Activated CD4-positive, alpha-beta T cell treated with anti-CD3 and anti-CD28 coated beads, Interleukin-2, amount 50 U/mL, for 16 hours (primary cell): ENCODE measurements around the gene ADRM1.

Experiments
- DNase-seq: peaks from one replicate; pipeline ENCODE4 v3.0.0-alpha.2; 2020

Gene ADRM1, protein sequence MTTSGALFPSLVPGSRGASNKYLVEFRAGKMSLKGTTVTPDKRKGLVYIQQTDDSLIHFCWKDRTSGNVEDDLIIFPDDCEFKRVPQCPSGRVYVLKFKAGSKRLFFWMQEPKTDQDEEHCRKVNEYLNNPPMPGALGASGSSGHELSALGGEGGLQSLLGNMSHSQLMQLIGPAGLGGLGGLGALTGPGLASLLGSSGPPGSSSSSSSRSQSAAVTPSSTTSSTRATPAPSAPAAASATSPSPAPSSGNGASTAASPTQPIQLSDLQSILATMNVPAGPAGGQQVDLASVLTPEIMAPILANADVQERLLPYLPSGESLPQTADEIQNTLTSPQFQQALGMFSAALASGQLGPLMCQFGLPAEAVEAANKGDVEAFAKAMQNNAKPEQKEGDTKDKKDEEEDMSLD

DNA sequence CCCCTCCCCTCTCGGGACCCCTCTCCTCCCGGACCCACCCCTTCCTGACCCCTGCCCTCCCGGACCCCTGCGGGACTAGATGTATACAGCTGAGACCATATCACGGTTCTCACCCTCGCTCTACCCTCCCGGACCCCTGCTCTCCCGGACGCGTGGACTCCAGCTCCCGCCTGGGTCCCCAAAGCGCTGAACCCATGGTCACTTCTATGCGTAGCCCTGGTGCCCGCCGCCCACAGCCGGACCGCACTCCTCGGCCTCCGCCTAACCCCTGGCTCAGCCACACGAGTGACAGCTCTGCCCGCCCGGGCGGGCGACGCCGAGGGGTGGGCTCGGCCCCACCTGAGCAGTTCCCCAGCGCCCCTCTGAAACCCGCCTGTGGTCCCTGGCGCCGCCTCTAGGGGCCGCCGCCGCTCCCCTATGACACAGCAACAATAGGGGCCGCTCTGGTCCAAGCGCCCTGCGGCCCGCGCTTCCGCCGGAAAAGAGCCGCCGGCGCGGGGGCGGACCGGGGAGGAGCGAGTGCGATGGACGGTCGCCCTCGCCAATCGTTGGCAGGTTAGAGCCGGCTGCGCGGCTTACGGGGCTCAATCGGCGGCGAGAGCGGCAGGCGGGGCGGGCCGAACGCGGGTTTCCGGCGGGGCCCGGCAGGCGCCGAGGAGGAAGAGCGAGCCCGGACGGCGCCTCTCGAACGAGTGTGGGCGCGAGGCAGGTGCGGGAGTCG lies at the start of gene ADRM1:
Gene ADRM1 (plus strand): TSS at position 657 of the 721 bp plus-strand sequence. CDS start 572 bp downstream, outside the sequence.
- peak; percentile 97 for DNase-seq

DNA sequence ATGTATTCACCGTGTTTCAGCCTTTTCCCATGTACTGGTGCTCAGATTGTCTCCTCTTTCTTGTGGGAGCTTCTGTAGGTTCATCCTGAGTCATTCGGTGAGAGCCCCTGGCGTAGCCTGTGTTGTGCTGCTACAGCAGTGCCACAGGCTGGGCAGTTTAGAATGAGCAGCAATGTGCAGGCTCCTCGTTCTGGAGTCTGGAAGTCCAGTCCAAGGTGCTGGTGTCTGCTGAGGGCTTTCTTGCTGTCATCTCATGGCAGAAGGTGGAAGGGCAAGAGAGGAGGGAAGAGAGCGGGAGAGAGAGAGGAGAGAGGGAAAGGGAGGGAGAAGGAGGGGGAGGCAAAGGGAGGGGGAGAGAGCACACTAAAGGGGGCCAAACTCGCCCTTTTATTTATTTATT lies 49.4 kb upstream of the ADRM1 start:
- DNase-seq = no peak

DNA sequence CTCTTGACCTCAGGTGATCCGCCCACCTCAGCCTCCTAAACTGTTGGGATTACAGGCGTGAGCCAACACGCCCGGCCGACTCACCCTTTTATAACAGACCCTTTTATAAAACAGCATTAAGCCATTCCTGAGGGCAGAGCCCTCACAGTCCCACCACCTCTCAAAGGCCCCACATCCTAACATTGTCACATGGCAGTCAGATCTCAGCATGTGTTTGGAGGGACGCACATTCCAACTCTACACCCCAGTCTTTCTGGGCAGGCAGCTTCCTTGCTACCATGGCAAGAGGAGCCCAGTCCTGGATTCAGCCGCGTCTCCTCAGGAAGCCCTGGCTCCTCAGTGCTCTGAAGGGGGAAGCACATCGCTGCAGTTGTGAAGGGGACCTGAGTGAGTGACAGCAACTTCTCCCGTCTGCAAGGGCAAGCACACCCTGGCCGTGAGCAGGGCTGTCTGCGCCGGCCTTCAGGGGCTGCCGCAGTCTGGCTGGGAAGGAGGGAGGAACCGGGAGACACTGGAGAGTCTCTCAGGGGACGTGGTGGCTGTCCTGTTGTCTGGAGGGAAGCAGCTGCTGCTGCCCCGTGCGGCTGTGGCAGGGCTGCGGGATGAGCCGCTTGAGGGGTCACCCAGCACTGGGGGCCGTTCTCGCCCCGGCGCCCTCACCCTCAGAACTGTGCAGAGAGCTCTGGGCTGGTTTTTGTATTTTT lies 48.6 kb upstream of the ADRM1 start:
- DNase-seq = no peak

DNA sequence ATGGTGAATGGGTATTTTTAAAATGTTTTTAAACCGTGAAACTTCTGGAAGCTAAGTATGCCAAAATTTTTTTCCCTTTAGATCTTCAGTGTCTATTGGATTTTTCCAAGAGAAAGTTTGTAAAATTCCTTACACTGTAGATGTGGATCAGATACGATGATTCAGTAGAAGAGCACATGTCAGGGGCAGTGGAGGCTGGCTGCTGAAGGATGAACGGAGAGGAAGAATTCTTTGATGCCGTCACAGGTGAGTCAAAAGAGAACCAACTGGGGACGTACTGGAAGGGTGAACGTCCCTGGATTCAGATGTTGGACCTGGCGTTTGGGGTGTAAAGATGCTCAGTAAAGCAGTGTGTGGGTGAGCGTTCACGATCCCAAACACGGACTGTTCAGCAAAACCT lies 46.8 kb upstream of the ADRM1 start:
- DNase-seq = no peak

DNA sequence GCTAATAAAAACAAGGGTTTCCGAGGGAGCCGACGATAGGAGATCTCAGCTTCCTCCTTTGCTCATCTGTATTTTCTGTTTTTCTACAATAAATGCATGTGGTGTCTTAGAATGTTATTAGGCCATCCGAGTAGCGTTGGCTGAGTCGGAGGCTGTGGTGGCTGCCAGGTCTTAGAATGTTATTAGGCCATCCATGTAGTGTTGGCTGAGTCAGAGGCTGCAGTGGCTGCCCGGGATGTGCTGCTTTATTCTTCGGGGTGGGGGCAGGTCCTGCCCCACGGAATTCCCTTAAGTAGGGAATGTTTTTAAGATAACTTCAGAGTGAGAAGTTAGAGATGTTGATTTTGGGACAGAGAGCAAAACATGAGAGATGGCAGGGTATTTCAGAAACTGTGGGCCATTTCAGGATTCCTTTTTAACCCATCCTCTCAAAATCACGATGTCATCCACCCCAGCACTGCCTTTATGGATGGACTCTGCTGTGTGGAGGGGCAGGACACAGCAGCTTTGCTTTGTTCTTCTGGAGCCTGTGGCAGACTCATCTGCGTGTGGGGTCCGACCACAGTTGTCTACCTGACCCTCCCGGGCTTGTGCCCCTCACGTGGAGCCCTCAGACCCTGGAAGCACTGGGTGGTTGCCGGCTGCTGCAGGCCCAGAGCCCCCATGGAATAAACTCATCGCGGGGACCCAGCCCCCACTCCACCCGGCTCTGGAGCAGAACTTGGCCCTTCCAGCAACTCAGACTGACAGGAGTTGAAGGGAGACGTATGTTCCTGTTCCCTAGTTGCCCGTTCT lies 44.1 kb upstream of the ADRM1 start:
- no peak for DNase-seq

DNA sequence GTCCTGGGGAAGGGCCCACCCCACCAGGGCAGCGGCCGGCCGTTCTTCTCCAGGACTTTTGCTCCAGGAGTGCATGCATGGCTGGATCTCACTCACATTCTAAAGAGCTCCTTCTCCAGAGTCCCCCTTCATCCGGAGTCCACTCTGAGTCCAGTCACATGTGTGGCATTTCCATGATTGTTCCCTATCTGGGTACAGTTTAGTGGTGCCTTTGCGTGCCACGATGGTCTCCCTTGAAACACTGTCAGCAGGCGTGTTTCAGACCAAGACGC lies 43.6 kb upstream of the ADRM1 start:
- DNase-seq = no peak

DNA sequence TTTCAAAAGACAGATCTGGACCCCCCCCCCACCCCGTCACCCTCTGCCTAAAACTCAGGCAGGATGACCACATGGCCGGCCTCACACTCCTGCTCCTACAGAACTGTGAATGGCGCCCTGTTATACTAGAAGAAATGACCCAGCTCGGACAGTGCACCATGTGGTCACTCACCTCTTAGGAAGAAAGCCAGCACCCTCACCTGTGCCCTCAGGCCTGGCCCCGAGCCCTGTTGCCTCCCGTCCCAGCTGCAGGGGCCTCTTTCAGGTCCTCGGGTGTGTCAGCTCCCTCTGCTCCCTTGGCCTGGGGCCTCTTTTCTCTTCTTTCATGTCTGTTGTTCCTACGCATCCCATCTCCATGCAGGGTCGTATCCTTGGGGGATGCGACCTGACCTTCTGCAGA lies 40.7 kb upstream of the ADRM1 start:
- no peak for DNase-seq

DNA sequence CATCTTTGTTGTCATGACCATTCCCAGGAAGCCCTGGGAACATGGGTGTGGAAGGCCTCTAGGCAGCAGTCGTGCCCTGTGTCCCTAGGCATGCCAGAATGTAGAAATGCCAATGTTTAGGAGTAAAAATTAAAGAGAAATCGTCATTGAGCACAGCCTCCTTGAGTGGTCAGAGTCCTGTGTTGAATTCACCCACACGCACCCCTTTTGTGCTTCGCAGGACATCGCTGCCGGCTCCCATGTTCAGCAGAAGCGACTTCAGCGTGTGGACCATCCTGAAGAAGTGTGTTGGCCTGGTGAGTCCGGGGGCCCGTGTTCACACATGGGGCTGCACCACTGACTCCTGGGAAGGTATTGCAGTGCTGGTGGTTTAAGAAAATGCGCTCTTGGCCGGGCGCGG lies 39.4 kb upstream of the ADRM1 start:
- DNase-seq = no peak

DNA sequence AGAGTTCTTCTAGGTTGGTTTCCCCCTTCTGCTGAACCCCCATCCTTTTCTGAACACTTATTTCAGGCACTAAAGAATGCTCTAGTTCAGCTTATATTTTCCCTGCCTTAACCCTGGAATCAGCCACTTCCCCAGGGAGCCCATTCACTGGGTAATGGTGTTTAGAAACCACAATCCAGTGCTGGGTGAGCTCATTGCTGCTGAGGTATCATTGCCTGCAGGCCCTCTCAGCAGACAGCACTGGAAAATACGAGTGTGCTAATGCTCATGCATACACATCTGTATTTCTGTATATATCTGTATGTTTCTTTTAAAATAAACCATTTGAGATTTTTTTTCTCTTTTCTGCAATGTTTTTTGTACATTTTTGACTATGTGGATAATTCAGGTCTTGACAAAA lies 37.4 kb upstream of the ADRM1 start:
- DNase-seq = no peak

DNA sequence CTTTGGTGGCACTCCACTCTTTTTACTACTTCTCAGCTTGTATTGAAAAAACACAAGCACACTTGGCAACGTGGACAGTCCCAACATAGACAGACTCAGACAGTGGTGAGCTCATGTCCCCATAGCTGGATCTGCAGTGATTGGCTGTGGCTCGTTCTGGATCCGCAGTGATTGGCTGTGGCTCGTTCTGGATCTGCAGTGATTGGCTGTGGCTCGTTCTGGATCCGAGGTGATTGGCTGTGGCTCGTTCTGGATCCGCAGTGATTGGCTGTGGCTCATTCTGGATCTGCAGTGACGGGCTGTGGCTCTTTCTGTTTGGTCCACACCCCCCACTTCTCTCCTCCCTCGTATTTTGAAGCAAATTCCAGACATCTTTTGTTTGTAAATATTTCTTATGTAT lies 36.5 kb upstream of the ADRM1 start:
- no peak for DNase-seq

DNA sequence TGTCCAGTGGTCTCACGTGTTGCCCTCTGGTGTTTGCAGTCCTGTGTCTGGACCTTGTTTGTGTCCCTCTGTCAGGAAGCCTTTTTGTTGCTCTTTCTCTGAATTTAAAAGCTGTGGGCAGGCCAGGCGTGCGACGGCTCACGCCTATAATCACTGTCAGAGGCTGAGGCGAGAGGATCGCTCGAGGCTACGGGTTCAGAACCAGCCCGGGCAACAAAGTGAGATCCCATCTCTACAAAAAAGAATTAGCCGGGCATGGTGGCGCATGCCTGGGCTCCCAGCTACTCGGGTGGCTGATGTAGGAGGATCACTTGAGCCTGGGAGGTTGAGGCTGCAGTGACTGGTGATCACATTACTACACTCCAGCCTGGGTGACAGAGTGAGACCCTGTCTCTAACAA lies 35.9 kb upstream of the ADRM1 start:
- no peak for DNase-seq

DNA sequence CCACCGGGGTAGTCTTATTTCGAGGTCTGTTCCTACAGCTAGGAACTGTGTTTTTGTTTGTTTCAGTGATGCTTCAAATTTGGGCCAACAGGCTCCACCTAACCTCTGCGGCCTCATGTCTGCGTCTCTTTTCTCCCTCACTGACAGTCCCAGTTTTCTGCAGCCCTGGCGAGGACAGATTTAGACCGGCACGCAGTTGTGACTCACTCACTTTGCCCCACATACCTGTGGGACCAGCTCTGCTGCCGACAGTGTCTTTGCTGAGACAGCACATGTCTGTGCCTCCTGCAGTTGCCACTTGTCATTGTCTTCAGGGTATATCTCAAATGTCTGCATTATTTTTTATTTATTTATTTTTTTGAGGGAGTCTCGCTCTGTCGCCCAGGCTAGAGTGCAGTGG lies 35.3 kb upstream of the ADRM1 start:
- DNase-seq = no peak

DNA sequence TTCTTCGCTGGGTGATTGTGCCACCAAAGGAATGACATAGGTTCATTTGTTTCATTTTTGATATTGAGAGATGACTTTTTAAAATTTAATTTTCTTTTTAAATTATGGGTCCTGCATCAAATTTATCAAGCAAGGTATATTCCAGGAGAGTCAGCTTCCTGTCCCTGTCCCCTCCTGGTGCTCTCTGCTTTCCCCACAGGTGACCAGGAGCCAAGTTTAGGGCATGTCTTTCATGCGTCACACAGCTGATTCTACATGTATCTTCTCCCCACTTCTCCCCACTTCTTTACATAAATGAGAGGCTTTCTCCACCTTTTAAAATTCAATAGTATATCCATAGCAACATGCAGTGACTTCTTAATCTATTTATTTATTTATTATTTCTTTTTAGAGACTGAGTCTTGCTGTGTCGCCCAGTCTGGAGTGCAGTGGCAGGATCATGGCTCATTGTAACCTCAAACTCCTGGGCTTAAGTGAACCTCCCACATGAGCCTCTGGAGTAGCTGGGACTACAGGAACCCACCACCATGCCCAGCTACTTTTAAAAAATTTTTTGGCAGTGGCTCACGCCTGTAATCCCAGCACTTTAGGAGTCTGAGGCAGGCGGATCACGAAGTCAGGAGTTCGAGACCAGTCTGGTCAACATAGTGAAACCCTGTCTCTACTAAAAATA lies 34.4 kb upstream of the ADRM1 start:
- DNase-seq = no peak

DNA sequence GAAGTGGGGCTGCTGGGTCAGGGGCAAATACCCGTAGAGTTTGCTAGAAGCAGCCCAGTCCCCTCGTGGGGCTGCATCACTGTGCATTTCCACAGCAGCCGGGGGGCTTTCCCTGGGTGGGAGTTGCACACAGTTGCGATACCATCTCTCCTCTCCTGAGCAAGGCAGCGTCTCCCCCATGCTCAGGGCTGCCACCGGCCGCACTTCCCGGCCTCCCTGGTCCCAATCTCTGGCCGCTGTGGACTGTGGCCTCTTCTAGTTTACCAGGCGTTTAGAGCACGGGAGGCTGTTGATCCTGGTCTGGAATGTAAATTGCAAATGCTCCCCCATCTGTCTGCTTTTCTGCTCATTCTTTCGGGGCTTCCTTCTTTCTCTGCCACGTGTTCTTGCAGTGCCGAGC lies 33.4 kb upstream of the ADRM1 start:
- DNase-seq = no peak

DNA sequence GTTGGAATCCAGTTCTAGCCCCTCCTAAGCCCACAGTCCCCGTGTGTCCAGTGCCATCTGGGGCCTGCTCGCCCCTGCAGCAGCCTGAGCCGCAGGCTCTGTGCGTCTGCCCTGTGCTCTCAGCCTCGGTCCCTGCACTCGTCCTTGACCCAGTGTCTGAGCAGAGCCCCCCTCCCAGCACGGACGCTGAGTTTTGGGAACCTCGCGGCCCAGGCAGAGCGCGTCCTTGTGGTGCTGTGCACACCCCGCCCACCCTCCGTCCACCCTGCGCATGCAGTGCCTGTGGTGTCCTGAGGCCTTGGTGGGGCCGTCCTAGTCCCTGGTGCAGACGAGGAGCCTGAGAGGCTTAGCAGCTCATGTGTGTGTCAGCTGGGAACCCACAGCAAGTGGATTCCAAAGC lies 32.9 kb upstream of the ADRM1 start:
- DNase-seq = no peak

DNA sequence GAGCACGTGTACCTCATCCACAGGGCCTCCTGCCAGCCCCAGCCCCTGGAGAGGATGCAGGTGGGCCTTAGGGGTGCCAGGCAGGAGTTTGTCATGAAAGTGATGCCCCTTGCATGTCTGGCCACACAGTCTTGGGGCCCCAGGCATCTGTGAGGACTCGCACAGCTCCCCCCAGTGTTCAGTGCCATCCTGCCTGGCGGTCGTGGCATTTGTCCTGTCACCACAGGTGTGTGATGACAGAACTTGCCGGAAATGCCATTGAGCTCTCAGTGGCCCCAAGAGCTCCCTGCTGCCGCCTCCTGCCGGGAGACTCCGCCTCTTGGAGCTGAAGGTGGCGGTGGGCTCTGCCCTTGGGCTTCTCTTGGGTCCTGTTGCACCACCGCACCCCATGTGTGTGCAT lies 30.6 kb upstream of the ADRM1 start:
- no peak for DNase-seq

DNA sequence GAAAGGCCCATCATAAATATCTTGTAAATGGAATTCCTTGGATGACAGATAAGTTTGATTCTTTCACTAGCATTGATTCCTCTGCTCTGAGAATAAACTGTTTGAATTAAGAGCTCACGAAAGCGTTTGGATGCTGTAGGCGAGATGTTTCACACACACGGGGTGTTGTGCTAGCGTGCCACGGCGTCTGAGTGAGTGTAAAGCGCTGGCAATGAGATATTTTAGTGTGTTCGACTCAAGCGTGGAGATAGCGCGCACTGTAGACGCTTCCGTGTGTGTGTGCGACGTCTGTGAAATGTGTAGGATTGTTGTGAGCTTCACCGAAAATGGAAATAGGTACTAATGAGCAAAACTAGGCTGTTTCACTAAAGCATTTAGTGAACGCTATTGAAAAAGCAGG lies 29.4 kb upstream of the ADRM1 start:
- no peak for DNase-seq

DNA sequence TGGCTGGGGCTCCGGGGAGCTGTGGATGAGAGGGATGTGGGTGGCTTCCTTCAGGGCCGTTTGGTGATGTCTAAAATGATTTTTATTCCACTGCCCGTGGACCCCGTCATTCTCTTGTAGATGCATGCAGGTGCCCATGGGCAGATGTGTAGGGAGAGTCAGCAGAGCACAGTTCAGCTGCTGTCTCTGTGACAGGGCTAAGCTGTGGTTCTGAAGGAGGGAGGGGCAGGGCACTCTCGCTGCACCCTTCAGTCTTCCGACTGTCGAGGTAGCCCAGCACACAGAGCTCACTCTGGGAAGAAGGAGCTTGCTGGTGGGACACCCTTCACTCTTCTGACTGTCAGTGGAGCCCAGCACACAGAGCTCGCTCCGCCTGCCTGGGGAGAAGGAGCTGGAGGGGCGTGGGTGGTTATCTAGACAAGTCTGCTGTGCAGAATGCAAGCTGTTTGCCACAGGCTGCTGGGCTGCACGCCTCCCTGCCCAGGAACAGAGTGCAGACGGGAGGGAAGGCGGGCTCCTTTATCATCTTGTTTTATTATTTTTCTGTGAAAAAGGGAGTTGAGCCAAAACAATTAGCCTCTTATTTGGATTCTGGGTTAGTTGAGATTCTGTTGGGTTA lies 28.4 kb upstream of the ADRM1 start:
- no peak for DNase-seq

DNA sequence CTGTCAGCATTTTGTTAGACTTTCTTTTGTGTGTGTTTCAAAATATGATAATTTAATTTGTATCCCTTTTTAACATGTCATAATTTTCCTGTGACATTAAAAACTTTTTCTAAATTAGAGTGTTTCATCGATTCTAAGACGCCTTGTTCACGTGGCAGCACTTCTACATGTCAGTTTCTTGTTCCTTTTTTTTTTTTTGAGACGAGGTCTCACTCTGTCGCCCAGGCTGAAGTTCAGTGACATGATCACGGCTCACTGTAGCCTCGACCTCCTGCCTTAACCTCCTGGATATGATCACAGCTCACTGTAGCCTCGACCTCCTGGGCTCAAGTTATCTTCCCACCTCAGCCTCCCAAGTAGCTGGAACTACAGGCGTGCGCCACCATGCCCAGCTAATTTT lies 27.6 kb upstream of the ADRM1 start:
- DNase-seq = no peak

DNA sequence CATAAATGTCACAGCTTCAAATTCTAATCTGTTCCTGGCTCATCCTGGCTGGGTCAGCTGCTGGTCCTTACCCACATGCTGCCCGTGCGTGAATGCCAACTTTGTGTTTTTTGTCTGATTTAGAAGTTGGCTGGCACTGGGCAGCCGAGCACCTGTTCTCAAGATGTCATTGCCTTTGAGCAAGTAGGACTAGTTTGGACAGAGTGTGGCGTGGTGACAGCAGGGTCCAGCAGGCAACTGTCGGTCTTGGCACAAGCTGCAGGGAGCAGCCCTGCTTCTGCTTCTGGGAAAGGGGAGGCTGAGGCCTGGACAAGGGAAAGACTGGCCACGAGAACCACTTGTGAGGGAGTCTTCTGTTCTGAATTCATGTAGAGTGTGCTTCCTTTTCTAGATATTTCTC lies 26.4 kb upstream of the ADRM1 start:
- no peak for DNase-seq

DNA sequence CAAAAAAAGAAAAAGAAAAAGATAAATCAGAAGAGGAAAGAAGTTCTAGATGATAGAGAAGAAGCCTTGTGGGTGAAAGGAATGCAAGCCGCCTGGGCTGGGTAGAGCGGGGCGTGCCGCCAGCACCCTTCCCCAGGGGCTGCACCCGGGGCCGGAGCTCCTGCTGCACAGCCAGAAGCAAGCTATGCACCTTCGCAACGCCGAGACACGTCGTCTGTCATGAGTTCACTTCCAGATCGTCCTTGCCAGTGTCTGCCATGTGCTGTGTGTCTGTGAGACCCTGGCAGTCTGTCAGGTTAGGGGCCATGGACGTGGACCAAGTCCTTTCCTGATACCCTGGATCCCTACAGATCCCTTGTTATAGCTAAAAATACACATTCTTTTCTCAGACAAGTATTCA lies 25.5 kb upstream of the ADRM1 start:
- no peak for DNase-seq

DNA sequence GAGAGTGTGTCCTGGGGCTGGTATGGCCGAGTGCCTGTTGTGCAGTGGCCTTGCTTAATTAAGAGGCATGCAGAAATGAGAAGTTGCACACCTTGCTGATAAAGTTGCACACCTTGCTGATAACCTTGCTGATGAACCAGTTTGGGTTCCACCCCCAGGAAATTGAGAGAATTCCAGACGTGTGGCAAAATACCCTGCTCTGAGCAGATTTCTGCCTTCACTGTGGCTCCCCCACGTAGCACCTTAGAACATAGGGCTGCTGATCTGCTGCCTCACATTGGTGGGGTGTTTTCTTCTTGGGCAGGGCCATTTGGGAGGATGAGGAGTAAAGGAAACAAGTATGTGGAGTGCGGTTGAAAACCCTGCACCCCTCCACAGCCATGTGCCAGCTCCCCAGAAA lies 22.5 kb upstream of the ADRM1 start:
- no peak for DNase-seq
